A549 (cell line): Measurements from ENCODE around the gene BCCIP.

ENCODE experiments used
- EP300 ChIP-seq, 2 experiments: fragments of >200 bp; sonication (Bioruptor Twin); formaldehyde crosslinking; IDR thresholded peaks; 2 replicates in 1 of 2; 3 replicates in 1 of 2; pipeline ENCODE4 v1.6.1; 2016 to 2017
- ESRRA ChIP-seq: fragments of 150-350 bp; IDR thresholded peaks from 2 replicates; pipeline ENCODE4 v1.6.1; 2014; ENCODE audit warnings: mild to moderate bottlenecking, low read length, borderline replicate concordance
- PHF8 ChIP-seq: fragments of 200-600 bp; sonication (generic); IDR thresholded peaks from 2 replicates; pipeline ENCODE4 v1.6.1; 2016; ENCODE audit warnings: low read depth, mild to moderate bottlenecking, antibody characterized with exemption, moderate library complexity, borderline replicate concordance
- RAD21 ChIP-seq, 2 experiments: fragments of >200 bp in 1 of 2; sonication (Bioruptor Twin) in 1 of 2; formaldehyde crosslinking in 1 of 2; IDR thresholded peaks in 1 of 2; conservative IDR thresholded peaks in 1 of 2; 2 replicates in 1 of 2; 3 replicates in 1 of 2; pipeline ENCODE4 v1.6.1; 2012 to 2018; ENCODE audit warnings: inconsistent platforms in 1 of 2
- SREBF2 ChIP-seq: fragments of 450-650 bp; IDR thresholded peaks from 2 replicates; pipeline ENCODE4 v1.6.1; 2014; ENCODE audit warnings: mild to moderate bottlenecking, moderate library complexity

- TF ChIP-seq SREBF2 (no peak), ESRRA (no peak), PHF8 (no peak), RAD21 (conservative IDR thresholded peaks at IDR 0.05 in 1 of 2, IDR thresholded peaks at IDR 0.05 in 1 of 2) (no peak), EP300 (IDR thresholded peaks at IDR 0.05) (no peak)
These were observed 43.7 kb upstream of the BCCIP start for GRCh38 chr10:125779403-125780327.
